Upper lobe of left lung (tissue), 4 donors: ENCODE data around the gene ZFX.

ENCODE experiments used
- POLR2A ChIP-seq, 4 donors: fragments of 450-650 bp; IDR thresholded peaks; one replicate each; pipeline ENCODE4 v1.5.1; 2016 to 2017; ENCODE audit warnings: antibody characterized with exemption in 4 of 4, mild to moderate bottlenecking in 2 of 4
- TF ChIP-seq, protein P1 (sequence below), 6 experiments: fragments of 450-650 bp in 4 of 6; fragments of 200-600 bp in 2 of 6; sonication (generic) in 2 of 6; IDR thresholded peaks; one replicate each; pipeline ENCODE4 v1.5.1; 2016 to 2019; ENCODE audit warnings: antibody characterized with exemption in 6 of 6

GRCh38 chrX:24186483-24186882, 37.0 kb downstream of the ZFX start:
- no peak for TF ChIP-seq POLR2A (IDR thresholded peaks at IDR 0.05)
- TF ChIP-seq, protein P1, sequence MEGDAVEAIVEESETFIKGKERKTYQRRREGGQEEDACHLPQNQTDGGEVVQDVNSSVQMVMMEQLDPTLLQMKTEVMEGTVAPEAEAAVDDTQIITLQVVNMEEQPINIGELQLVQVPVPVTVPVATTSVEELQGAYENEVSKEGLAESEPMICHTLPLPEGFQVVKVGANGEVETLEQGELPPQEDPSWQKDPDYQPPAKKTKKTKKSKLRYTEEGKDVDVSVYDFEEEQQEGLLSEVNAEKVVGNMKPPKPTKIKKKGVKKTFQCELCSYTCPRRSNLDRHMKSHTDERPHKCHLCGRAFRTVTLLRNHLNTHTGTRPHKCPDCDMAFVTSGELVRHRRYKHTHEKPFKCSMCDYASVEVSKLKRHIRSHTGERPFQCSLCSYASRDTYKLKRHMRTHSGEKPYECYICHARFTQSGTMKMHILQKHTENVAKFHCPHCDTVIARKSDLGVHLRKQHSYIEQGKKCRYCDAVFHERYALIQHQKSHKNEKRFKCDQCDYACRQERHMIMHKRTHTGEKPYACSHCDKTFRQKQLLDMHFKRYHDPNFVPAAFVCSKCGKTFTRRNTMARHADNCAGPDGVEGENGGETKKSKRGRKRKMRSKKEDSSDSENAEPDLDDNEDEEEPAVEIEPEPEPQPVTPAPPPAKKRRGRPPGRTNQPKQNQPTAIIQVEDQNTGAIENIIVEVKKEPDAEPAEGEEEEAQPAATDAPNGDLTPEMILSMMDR (IDR thresholded peaks at IDR 0.05): no peak
